Activated CD4-positive, alpha-beta T cell treated with anti-CD3 and anti-CD28 coated beads, Interleukin-2, amount 10 ng/mL, durations not matched to agents 24 days and 14 days (primary cell): ENCODE data around the gene SAMD14. TPM values are rescaled to one million over a fixed set of nuclear protein-coding genes. Genes with fewer than 3 reads are reported as not detected.

Experiments used
- DNase-seq: peaks from one replicate; pipeline ENCODE4 v3.0.0; 2022
- H3K27ac Mint-ChIP-seq: one replicate; pipeline ENCODE4 v1.8.0; 2022; ENCODE audit warnings: mild to moderate bottlenecking, mixed read lengths
- H3K27me3 Mint-ChIP-seq: one replicate; pipeline ENCODE4 v1.8.0; 2022; ENCODE audit warnings: mixed read lengths
- H3K36me3 Mint-ChIP-seq: one replicate; pipeline ENCODE4 v1.8.0; 2022; ENCODE audit warnings: low read depth, mild to moderate bottlenecking, mixed read lengths
- H3K4me1 Mint-ChIP-seq: one replicate; pipeline ENCODE4 v1.8.0; 2021; ENCODE audit warnings: mixed read lengths
- H3K4me3 Mint-ChIP-seq: one replicate; pipeline ENCODE4 v1.8.0; 2022; ENCODE audit warnings: mild to moderate bottlenecking, moderate library complexity, mixed read lengths
- H3K9me3 Mint-ChIP-seq: one replicate; pipeline ENCODE4 v1.8.0; 2021; ENCODE audit warnings: mixed read lengths
- intact Hi-C: fragments of 100-400 bp; cut with micrococcal nuclease; formaldehyde crosslinking; loops from one replicate; pipeline ENCODE4 v1.15.1; 2023
- total RNA-seq: library from RNA; stranded (reverse); gene quantifications from 2 replicates; pipeline ENCODE4 v1.2.3, GENCODE V29; 2022

Gene SAMD14
- total RNA-seq, 1 donor from 2014 or later = 1.0 TPM

DNA sequence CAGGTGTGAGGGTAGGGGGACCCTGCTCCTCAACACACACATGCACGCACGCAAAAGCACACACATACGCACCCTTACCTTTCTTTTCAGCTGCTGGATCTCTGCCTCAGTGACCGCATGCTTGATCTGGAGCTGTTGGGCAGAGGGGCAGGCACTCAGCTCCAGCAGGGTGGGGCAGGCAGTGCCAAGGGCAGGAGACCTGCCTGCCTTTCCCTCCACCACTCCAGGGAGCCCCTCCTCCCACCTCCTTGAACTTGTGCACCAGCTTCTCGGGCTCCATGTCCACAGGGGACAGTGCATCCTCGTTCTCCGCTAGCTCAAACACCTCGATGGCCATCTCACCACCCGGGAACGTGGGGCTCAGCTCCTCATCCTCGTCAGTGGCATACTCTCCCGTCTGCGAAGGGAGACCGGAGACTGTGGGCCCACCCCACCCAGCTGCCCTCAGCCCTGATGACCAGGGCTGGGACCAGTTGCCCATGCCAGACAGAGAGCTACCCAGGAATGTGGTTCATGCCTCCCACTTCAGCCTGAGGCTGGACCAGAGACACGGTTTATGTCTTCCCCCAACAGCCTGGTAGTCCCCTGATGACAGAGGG lies 9.3 kb upstream of the SAMD14 start:
- intact Hi-C loops = no loop called here
- H3K27ac Mint-ChIP-seq = no peak overlapping the region
- H3K4me1 Mint-ChIP-seq = peaks cover 55% of the 10 kb centered on the region
- no peak overlapping the region for H3K4me3 Mint-ChIP-seq
- peaks cover 78% of the 10 kb centered on the region for H3K36me3 Mint-ChIP-seq
- no peaks in the 10 kb centered on the region for H3K27me3 Mint-ChIP-seq
- H3K9me3 Mint-ChIP-seq = no peaks in the 10 kb centered on the region
- no peak for DNase-seq

DNA sequence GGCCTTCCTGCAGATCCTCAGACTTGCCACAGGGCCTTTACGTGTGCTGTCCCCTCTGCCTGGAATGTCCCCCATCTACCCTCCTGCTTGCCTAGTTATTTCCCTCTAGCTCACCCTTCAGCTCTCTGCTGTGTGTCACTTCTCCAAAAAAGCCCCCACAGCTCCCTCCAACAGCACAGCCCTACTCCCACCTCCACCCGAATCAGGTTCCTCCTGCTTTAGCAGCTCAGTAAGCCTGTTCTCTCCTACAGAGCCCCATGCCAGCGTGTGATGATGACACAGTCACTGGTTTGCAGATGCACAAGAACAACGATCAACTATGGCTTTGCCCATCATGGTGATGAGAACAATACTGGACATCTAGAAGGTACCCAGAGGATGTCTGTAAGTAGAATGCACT lies 7.1 kb upstream of the SAMD14 start:
- no peak for DNase-seq
- no peak overlapping the region for H3K4me3 Mint-ChIP-seq
- intact Hi-C loops = no loop called here
- H3K36me3 Mint-ChIP-seq = peaks cover 75% of the 10 kb centered on the region
- no peaks in the 10 kb centered on the region for H3K27me3 Mint-ChIP-seq
- no peaks in the 10 kb centered on the region for H3K9me3 Mint-ChIP-seq
- H3K4me1 Mint-ChIP-seq = peaks cover 42% of the 10 kb centered on the region
- peak overlapping the region; percentile 40 for H3K27ac Mint-ChIP-seq

DNA sequence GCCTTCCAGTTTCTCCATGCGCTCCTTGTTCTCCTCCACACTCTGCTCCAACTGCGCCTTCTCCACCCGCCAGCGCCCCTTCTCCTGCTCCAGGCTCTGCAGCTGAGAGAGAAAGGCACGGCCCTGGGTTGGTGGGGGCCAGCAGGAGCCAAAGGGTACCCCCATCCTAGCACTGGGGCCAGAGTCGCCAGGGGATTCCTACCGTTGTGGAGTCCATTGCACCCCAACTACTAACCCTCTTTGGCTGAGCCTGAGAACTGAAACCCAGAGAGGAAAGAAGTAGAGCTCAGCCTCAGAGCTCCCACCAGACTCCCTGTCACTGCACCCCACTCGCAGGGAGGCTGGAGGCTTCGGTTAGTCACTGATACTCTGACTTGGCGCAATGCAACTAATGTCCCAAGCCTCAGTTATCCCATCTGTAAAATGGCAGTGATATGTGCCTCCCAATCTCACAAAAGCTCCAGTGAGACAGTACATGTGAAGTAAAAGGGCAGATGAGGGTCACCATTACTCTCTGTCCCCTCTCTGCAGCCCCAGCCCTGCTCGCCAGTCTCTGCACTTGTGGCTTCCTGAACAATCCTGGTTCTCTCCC lies 6.2 kb upstream of the SAMD14 start:
- H3K9me3 Mint-ChIP-seq = no peaks in the 10 kb centered on the region
- no peak overlapping the region for H3K4me3 Mint-ChIP-seq
- H3K36me3 Mint-ChIP-seq = peaks cover 74% of the 10 kb centered on the region
- intact Hi-C loops = no loop called here
- no peak for DNase-seq
- H3K27me3 Mint-ChIP-seq = no peaks in the 10 kb centered on the region
- H3K27ac Mint-ChIP-seq = no peak overlapping the region
- H3K4me1 Mint-ChIP-seq = peaks cover 41% of the 10 kb centered on the region

DNA sequence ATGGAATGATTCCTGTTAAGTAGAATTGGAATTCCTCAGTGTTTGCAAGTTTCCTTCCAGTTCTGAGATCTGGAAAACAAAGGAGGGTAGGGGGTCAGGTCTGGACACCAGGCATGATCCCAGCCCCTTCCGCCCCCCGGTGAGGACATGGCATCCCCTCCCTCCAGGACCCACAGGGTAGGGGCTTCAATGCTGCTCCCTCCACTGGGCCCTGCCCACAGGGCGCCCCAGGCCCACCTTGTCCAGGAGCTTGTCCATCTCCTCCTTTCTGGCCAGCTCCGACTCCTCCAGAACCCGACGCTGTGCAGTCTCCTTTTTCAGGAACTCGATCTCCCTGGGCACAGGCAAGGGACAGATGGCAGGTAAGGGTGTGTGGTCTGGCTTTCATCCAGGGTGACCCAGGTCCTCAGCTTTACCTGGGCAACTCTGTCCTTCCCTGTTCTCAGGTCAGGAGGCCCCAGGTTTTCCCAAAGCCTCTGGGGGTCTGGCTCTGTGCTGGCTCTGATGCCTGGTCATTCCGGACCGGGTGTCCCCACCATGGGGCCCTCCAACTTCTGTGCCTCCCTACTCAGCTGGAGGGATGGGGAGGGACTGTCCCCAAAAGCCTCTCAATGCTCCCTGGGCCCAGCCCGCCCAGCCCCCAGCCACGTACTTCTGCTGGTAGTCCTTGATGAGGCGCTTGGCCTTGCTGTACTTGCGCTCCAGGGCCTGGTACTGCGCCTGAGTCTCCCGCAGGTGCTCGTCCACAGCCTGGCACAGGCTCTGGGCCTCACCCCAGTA lies 5.5 kb upstream of the SAMD14 start:
- peaks cover 41% of the 10 kb centered on the region for H3K4me1 Mint-ChIP-seq
- no peak for DNase-seq
- H3K27me3 Mint-ChIP-seq = peaks cover 4% of the 10 kb centered on the region
- no peak overlapping the region for H3K27ac Mint-ChIP-seq
- no peaks in the 10 kb centered on the region for H3K9me3 Mint-ChIP-seq
- no peak overlapping the region for H3K4me3 Mint-ChIP-seq
- H3K36me3 Mint-ChIP-seq = peaks cover 72% of the 10 kb centered on the region
- intact Hi-C loops = no loop called here

DNA sequence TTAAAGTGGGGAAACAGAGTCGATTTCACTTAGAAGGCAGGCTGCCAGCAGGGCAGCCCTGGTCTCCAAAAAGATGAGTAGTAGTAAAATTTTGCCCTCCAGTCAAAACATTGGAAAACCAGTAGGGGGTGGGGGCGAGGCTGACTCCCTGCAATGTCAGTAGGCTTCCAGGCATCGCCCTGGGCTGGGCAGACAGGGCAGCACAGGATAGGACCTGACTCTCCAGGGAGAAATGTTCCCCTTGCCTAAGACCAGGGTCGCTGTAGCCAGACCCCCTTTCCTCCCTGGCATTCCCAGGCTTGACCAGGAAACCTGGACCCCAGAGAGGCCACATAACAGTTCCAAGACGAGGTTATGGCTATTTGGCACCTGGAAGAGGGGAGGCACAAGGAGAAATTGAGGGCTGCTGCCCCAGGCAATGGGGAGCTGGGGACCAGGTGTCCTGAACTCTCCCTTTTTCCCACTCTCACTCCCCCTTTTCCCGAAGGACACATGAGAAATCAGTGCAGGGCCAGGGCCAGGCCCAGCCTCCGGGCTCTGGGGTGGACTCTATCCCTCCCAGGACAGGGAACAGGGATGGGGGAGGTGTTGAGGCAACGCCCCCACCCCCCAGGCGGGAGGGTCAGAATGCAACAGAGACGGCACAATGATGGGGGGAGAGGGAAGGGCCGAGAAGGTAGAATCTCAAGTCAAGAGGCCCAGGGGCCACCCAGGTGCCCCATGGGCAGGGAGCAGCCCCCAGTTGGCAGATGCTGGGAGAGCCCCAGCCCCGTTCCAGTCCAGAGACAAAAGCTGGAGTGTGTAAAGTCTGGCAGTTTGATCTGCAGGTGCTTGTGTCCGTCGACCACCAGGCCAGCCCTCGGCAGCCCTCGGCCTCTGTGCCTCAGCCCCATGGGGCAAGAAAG lies 4.5 kb upstream of the SAMD14 start:
- Mint-ChIP-seq H3K27me3 (peaks cover 6% of the 10 kb centered on the region), H3K9me3 (no peaks in the 10 kb centered on the region), H3K4me3 (no peak overlapping the region), H3K4me1 (peaks cover 32% of the 10 kb centered on the region), H3K27ac (no peak overlapping the region), H3K36me3 (peaks cover 61% of the 10 kb centered on the region)
- no peak for DNase-seq
- intact Hi-C loops = no loop called here

DNA sequence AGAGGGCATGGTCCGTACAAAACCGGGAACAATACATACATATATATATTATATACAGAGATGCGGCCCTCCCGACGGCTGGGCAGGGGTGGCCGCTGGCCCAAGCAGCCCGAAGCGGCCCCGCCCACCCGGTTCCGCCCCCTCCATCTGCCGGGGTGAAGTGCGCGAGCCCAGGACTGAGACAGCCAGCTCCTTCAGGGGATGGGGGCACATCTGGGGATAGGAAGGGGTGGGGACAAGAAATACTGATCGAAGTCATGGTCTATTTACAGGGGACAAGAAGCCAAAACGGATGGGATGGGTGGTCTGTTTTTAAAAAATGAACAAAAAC lies 3.8 kb upstream of the SAMD14 start:
- intact Hi-C loops = loop anchor here (2.0 kb wide), 1 partner anchor 39 kb away; the partner anchor contains the start of gene PDK2
- no peak for DNase-seq
- no peak overlapping the region for H3K4me3 Mint-ChIP-seq
- H3K9me3 Mint-ChIP-seq = no peaks in the 10 kb centered on the region
- no peak overlapping the region for H3K27ac Mint-ChIP-seq
- peaks cover 32% of the 10 kb centered on the region for H3K4me1 Mint-ChIP-seq
- H3K36me3 Mint-ChIP-seq = peaks cover 56% of the 10 kb centered on the region
- peaks cover 9% of the 10 kb centered on the region for H3K27me3 Mint-ChIP-seq

DNA sequence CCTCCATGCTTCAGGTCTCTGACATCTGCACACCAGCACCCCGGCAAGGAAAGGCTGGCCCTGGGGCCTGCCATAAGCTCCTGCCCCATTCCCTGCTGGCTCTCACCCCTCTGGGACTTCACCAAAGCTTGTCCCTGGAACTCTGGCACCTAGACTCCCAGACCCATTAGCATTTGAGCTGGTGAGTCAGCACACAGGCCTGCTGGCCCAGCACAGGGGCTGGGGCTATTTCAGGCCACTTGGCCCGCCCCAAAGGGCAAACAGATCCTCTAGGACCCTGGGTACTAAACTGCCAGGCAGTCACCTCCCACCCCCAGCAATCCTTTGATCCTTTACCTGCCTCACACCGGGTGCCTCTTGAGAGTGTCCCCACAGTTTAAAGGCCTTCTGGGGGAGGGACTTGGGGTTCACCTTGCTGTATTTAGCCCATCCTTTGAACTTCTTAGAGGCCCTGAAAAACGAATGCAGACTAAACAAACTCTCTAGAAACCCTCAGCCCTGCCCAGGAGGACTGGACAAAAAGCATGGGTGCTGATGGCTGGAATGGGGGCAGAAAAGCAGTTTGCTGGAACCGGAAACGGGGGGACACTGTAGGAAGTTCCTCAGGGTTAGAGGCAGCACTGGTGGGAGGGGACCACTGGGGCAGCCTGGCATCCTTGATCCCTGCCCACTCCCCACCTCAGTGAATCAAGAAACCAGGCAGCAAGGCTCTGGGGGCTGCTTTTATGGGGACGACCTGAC lies 3.2 kb upstream of the SAMD14 start:
- Mint-ChIP-seq H3K36me3 (peaks cover 54% of the 10 kb centered on the region), H3K4me3 (no peak overlapping the region), H3K27me3 (peaks cover 14% of the 10 kb centered on the region), H3K4me1 (peaks cover 36% of the 10 kb centered on the region), H3K9me3 (no peaks in the 10 kb centered on the region), H3K27ac (no peak overlapping the region)
- no peak for DNase-seq
- intact Hi-C loops = loop anchor here (2.0 kb wide), 1 partner anchor 38 kb away; the partner anchor contains the start of gene PDK2

DNA sequence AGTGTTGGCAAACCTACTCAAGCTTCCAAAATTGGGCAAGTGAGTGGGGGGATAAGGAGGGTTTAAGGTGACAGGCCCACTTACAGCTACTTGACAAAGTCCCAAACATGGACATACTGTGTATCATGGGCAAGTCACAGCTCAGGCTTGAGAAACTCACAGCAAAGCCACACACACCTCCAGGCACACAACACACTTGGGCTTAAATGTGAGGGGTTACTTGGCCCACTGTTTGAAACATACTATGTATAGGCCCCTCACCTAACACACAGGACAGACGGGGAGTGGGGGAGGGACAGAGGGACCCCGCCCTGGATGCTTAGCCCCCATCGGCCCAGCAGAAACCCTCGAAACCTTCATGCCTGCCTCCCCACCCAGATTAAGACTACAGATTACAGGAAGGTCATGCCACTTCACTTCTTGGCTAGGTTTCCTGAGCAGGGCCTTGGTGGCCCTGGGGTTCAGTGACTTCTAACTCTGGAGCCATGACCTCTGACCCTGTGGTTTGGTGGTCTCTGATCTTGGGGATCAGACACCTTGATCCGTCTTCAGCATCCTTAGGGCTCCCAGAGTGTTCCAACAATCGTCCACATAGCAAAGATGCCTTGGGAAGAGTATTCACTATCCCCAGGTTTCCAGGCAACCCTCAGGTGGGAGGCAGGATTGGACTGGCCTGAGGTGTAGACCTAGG lies 2.3 kb upstream of the SAMD14 start:
- H3K36me3 Mint-ChIP-seq = peaks cover 45% of the 10 kb centered on the region
- peaks cover 23% of the 10 kb centered on the region for H3K27me3 Mint-ChIP-seq
- intact Hi-C loops = loop anchor here (2.0 kb wide), 1 partner anchor 37 kb away; the partner anchor contains the start of gene PDK2
- no peak overlapping the region for H3K4me3 Mint-ChIP-seq
- peaks cover 33% of the 10 kb centered on the region for H3K4me1 Mint-ChIP-seq
- no peaks in the 10 kb centered on the region for H3K9me3 Mint-ChIP-seq
- peak overlapping the region; percentile 45 for H3K27ac Mint-ChIP-seq
- DNase-seq = no peak

DNA sequence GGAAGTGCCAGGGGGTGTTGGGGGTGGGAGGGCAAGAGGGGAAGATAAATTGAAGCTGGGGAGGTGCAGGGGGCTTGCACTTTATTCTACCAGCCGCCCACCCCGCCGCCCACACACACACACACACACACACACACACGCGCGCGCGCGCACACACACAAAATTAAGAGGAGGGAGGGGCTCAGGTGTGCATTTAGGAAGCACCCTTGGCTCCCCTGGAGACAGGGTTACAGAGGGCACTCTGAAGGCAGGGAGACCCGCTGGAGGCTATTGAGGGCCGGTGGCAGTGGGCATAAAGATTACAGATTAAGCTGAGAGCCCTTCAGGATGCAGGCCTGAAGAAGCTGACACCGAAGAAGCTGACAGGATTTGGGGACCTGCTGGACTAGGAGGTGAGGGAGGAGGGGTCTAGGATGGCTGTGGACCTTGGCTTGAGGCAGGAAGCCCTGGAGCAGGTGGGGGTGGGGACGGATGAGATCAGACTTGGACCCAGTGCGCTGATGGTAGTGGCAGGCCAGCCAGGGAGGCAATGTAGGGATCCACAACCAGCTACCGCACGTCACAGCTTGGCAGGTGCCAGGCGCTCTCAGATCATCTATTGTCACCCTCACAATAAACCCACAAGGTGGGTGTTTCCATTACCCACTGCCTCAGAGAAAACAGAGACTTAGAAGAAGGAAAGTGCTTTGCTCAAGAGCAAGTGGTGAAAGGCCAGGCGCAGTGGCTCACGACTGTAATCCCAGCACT lies 772 bp upstream of the SAMD14 start:
- intact Hi-C loops = no loop called here
- H3K36me3 Mint-ChIP-seq = peaks cover 33% of the 10 kb centered on the region
- peak overlapping the region; percentile 73 for H3K4me3 Mint-ChIP-seq
- peak overlapping the region; percentile 66 for H3K27ac Mint-ChIP-seq
- H3K9me3 Mint-ChIP-seq = no peaks in the 10 kb centered on the region
- peaks cover 28% of the 10 kb centered on the region for H3K4me1 Mint-ChIP-seq
- peaks cover 26% of the 10 kb centered on the region for H3K27me3 Mint-ChIP-seq
- DNase-seq = no peak

DNA sequence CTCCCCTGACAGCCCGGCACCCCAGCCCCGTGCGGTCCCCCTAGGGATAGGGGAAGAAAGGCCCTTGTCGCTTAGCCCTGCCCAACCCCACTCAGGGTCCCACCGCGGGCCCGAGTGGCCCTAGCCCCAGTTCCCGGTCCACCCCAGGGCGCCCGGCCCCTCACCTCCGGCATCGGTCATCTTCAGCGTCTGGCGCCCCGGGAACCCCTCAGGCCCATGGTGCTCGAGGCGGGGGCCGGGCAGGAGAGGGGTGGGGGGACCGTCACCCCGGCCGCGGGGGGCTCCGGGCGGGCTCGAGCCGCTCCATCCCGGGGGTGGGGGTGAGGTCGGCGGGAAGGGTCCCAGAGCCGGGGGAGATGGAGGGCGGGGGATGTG lies 620 bp downstream of the SAMD14 start:
- DNase-seq = no peak
- peaks cover 28% of the 10 kb centered on the region for H3K4me1 Mint-ChIP-seq
- no peak overlapping the region for H3K27ac Mint-ChIP-seq
- peaks cover 30% of the 10 kb centered on the region for H3K36me3 Mint-ChIP-seq
- intact Hi-C loops = no loop called here
- peak overlapping the region; percentile 81 for H3K4me3 Mint-ChIP-seq
- H3K27me3 Mint-ChIP-seq = peaks cover 31% of the 10 kb centered on the region
- no peaks in the 10 kb centered on the region for H3K9me3 Mint-ChIP-seq

DNA sequence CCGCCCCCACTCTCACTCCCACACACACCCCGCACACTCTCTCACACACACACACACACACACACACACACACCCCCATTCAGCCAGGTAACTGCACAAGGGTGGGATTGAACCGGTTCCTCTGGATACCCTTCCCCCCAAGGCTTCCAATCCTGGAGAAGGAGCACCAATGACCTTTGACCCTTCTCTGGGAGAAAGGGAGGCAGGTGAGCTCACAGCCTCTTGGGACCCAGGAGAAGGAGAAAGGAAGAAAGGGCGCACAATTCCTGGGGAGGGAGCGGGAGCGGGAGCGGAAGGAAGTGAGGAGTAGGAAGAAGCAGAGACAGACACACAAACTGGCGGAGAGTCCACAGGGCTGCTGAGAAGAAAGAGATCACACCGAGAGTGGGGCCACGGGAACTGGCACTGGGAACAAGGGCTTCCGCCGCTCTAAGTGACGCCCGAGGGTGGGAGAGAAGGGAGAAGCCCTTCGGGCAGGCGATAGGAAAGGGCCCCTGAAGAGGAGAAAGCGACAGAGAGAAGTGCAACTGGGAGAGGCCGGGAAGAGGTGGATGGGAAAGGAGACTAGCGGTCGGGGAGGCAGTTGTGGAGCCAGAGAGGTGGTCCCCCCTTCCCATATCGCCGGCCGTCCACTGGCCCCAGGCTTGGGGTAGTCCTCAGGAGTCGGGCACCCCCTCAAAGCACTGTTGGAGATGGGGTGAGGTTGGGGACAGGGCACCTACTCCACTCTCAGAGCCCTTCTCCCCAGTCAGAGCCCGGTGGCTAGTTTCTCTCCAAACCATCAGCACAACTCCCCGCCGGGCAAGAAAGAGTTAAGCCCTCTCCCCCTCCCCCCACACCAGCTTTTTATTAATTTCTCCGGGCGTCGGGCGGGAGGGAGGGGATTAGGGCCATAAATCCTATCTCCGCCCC lies 1.3 kb downstream of the SAMD14 start:
- no peak overlapping the region for H3K27ac Mint-ChIP-seq
- H3K27me3 Mint-ChIP-seq = peaks cover 31% of the 10 kb centered on the region
- H3K9me3 Mint-ChIP-seq = no peaks in the 10 kb centered on the region
- DNase-seq = no peak
- peaks cover 28% of the 10 kb centered on the region for H3K4me1 Mint-ChIP-seq
- intact Hi-C loops = no loop called here
- peak overlapping the region; percentile 58 for H3K4me3 Mint-ChIP-seq
- H3K36me3 Mint-ChIP-seq = peaks cover 26% of the 10 kb centered on the region
